Measurements from ENCODE around the gene IL27RA. TPM values are rescaled to one million over a fixed set of nuclear protein-coding genes. Genes with fewer than 3 reads are reported as not detected.

The IL27RA gene
- total and polyA plus RNA-seq, 8 donors: 0.88 to 8.2 (median 1.9) TPM

DNA sequence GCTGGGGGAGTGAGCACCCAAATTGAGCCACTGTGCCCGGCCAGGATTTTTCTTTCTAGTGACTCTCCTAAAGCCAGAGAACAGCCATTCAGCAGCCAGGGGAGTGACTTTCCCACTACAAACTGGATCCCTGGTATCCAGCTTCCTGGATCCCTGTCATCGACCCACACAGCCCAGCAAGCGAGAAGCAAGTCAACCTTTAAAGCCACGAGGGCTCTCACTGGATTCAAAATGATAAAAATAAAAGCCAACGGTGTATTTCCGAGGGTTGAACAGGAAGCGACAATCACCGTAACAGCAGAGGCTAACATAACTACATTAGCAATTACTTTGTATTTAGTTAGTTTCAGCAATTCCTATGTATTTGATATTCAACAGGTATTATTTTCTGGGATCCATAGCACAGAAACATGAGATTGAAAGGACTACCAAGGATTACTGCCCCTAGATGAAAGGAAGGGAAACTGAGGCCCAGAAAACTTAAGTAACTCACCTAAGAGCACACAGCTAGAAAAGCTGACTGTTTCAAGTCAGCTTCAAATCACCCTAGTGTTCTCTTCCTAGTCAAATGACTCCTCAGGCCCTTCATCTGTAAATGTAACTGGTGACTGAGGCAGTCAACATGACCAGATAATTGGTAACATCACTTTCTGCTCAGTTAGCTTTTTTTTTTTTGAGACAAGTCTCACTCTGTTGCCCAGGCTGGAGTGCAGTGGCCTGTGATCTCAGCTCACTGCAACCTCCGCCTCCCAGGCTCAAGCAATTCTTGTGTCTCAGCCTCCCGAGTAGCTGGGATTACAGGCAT lies 28.1 kb upstream of the IL27RA start:
- H3K36me3 ChIP-seq: no peaks in the 10 kb centered on the region
- H3K4me3 ChIP-seq: no peak overlapping the region
- H3K27ac ChIP-seq: peak overlapping the region; percentile 98 to 100 (median 100)
- TF ChIP-seq, protein P1, sequence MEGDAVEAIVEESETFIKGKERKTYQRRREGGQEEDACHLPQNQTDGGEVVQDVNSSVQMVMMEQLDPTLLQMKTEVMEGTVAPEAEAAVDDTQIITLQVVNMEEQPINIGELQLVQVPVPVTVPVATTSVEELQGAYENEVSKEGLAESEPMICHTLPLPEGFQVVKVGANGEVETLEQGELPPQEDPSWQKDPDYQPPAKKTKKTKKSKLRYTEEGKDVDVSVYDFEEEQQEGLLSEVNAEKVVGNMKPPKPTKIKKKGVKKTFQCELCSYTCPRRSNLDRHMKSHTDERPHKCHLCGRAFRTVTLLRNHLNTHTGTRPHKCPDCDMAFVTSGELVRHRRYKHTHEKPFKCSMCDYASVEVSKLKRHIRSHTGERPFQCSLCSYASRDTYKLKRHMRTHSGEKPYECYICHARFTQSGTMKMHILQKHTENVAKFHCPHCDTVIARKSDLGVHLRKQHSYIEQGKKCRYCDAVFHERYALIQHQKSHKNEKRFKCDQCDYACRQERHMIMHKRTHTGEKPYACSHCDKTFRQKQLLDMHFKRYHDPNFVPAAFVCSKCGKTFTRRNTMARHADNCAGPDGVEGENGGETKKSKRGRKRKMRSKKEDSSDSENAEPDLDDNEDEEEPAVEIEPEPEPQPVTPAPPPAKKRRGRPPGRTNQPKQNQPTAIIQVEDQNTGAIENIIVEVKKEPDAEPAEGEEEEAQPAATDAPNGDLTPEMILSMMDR (IDR thresholded peaks at IDR 0.05): no peak
- 49 to 60% methylated on average over 10 of the region's 10 CpGs for WGBS, 2 donors
- peak in 2 of 6 donors; percentile 12 to 20 for DNase-seq
- H3K4me1 ChIP-seq: peaks cover 0 to 29% (median 25%) of the 10 kb centered on the region in 3 donors
- no peaks in the 10 kb centered on the region for H3K9me3 ChIP-seq
- no peaks in the 10 kb centered on the region for H3K27me3 ChIP-seq
- no peak for ATAC-seq
- no peak for FAIRE-seq
- intact Hi-C loops (cut with DNase I): no loop called here

DNA sequence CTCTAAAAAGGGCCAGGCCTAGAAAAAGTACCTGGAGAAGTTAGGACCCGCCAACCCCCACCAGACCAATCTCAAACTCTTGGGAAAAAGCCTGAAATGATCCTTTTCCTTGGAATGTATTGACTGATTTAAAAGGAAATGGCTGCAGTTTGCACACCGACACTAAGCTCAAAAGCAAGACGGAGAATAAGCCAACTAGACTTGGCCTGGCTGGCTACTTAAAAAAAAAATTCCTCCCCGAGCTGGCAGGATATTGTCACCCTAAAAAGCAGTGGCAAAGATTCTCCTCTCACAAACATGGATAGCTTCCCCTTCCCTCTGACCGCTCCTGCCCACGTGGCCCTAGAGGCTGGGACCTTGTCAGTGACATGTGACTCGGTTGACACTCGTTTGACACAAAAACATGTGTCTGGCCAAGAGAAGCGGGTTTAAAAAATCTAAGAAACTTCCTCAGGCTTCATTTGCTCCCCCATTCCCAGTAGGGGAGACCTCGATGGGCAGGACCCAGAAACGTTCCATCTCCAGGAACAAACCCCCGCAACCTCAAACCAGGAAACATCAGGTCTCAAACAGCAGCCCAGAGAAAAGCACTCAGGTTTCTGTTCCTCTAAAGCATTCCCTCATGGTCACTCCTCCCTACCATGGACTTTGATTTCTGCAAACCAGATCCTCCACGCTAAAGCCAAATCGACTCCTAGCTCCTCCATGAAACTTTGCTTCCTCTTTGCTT lies 26.8 kb upstream of the IL27RA start:
- TF ChIP-seq, protein P1 (IDR thresholded peaks at IDR 0.05): no peak
- Histone ChIP-seq H3K27me3 (no peaks in the 10 kb centered on the region), H3K4me1 (peaks cover 0 to 27% (median 25%) of the 10 kb centered on the region in 3 donors), H3K36me3 (no peaks in the 10 kb centered on the region), H3K4me3 (peak overlapping the region in 2 of 4 donors; percentile 70 to 76), H3K9me3 (no peaks in the 10 kb centered on the region), H3K27ac (peak overlapping the region; percentile 98 to 100 (median 100))
- DNase-seq (peak in 5 of 6 donors; percentile 70 to 85 (median 78)), ATAC-seq (peak; percentile 30 to 51 (median 38)), FAIRE-seq (no peak)
- intact Hi-C loops (cut with DNase I): no loop called here
- 3 to 4% methylated on average over 14 of the region's 14 CpGs for WGBS, 2 donors

DNA sequence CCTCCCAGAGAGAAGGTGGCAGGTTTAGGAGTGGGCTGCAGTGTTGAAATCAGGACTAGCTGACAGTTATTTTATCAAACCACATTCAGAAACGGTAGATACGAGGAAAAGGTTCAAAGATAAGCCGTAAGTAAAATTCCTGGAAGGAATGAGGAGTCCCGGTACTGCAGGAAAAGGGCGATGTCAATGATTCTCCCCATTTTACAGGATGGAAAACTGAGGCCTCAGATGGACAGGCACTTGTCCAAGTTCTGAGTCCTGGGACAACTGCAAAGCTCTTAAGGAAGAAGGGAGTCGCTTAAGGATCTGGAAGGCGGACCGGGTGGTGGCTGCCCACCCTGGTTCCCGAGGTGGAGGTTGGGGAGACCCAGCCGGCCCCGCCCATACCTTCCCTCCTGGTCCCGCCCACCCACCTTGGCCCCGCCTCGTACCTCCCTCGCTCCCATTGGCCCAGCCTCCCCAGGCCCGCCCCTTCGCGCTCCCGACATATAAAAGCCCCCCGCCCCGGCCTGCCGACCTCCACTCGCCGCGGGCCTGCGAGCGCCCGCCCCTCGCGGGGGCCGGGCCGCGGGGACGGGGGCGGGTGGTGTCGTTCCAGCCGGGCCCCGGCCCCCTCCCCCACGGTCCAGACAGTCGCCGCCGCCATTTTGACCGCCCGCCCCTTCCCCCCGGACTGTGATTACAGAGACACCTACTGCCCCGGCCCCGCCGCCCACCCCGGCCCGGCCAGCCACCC lies 26.0 kb upstream of the IL27RA start:
- H3K9me3 ChIP-seq: no peaks in the 10 kb centered on the region
- peak overlapping the region; percentile 98 to 100 (median 100) for H3K27ac ChIP-seq
- ATAC-seq: peak; percentile 67 to 77 (median 72)
- no peaks in the 10 kb centered on the region for H3K36me3 ChIP-seq
- TF ChIP-seq, protein P1 (IDR thresholded peaks at IDR 0.05): no peak
- peaks cover 0 to 27% (median 25%) of the 10 kb centered on the region in 3 donors for H3K4me1 ChIP-seq
- H3K27me3 ChIP-seq: no peaks in the 10 kb centered on the region
- peak; percentile 92 to 98 (median 96) for DNase-seq
- WGBS, 2 donors: 2 to 6% methylated on average over 16 to 50 of the region's 50 CpGs
- FAIRE-seq: no peak
- intact Hi-C loops (cut with DNase I): no loop called here
- H3K4me3 ChIP-seq: peak overlapping the region; percentile 60 to 76 (median 66)

DNA sequence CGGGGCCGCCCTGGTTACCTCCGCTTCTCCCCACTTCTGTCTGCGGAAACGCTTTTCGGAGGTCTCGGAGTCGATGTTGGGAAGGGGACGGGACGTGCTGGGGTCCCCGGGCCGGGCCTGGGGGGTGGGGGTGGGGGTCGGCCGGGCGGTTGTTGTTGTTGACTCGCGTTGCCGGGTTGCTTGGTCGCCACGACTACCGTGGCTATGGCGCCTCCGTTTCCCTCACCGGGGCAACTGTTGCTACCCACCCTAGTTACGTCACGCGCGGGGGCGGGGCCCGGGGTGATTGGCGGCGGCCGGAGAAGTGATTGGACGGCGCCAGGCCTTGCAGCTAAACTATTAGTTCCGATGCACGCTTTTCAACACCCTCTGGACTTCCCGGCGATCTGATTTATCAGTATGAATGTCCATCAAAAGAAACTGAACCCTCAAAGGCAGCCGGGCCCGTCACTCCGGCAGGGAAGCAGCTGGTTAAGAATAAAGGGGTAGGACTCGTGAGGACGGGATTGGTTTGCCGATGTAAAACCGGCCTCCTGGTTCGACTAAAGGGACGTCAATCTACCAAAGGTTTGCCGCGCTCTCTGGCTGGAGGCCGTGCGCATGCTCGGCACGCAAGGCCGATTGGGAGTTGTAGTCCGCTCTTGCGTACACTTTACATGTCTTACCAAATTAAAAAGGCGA lies 25.3 kb upstream of the IL27RA start, which contains the start of gene RFX1:
RFX1 (minus strand) TSS at position 236 of the 681 bp plus-strand sequence. CDS start 12,477 bp downstream, outside the sequence.
- ATAC-seq (peak; percentile 78 to 89 (median 82)), DNase-seq (peak; percentile 100), FAIRE-seq (peak; percentile 93)
- H3K9me3 ChIP-seq: no peaks in the 10 kb centered on the region
- H3K36me3 ChIP-seq: no peaks in the 10 kb centered on the region
- no peaks in the 10 kb centered on the region for H3K27me3 ChIP-seq
- peaks cover 0 to 27% (median 25%) of the 10 kb centered on the region in 3 donors for H3K4me1 ChIP-seq
- WGBS, 2 donors: 0% methylated on average over 54 to 58 of the region's 58 CpGs
- peak within 1 kb of the TSS; percentile 98 to 100 (median 100) for H3K27ac ChIP-seq
- intact Hi-C loops (cut with DNase I): no loop called here
- TF ChIP-seq, protein P1 (IDR thresholded peaks at IDR 0.05): no peak
- peak within 1 kb of the TSS; percentile 61 to 76 (median 70) for H3K4me3 ChIP-seq

All from pancreas (tissue), 10 donors.